GM21576 (cell line): ENCODE measurements around the gene DNAJC22.
A peak's percentile ranks its signal among the peaks of the same experiment; 100 is the strongest.
"Not testable (repeated sequence)": the region's sequence is repeated elsewhere in the genome, so short reads cannot be mapped to it uniquely, and the experiment has no call there.

Experiments
- ATAC-seq: cut with Tn5 transposase; IDR thresholded peaks from one replicate; pipeline ENCODE4 v1.9.1; 2021; ENCODE audit warnings: mild to moderate bottlenecking, moderate library complexity; ENCODE audit not compliant: unreplicated experiment

Gene DNAJC22

DNA sequence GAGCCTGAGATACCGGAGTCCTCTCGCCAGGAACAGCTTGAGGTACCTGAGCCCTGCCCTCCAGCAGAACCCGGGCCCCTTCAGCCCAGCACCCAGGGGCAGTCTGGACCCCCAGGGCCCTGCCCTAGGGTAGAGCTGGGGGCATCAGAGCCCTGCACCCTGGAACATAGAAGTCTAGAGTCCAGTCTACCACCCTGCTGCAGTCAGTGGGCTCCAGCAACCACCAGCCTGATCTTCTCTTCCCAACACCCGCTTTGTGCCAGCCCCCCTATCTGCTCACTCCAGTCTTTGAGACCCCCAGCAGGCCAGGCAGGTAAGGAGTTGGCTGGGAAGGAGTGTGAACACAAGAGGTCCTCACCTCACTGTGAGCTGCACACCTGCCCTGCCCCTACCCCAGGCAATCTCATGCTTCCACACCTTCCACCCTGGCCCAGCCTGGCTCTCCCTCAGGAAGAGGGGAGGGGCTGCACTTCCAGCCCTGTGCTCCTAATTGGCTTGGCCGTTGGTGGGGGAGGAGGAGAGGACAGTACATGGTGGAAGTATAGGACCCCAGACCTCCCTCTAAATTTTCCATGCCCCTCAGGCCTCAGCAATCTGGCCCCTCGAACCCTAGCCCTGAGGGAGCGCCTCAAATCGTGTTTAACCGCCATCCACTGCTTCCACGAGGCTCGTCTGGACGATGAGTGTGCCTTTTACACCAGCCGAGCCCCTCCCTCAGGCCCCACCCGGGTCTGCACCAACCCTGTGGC, 15.9 kb upstream of the DNAJC22 start:
- ATAC-seq: no peak

- ATAC-seq: no peak
Measured at GRCh38 chr12:49331380-49332222, 15.1 kb upstream of the DNAJC22 start.

DNA sequence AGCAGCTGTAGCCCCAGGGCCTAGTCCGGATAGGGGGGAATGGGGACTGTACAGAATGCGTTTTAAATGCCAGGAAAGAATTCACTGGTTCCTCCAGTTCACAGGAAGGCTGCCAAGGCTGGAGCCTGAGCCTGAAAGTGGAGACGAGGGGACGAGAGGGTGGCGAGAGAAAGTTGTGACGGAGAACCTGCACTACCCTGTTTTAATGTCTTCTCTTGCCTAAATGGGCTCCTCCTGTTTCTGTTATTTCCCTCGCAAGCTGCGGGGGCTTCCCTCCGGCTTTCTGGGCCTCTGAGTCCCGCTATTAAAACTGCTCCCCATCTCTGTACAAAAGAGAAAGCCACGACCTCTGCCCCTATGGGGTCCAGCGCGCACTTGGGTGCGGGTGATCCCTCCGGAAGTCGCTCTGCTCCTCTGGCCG, 14.2 kb upstream of the DNAJC22 start:
- ATAC-seq: no peak

- no peak for ATAC-seq
Measured at GRCh38 chr12:49332891-49333371, 13.8 kb upstream of the DNAJC22 start.

- ATAC-seq: not testable (repeated sequence)
Measured at GRCh38 chr12:49333778-49334177, 12.9 kb upstream of the DNAJC22 start.

DNA sequence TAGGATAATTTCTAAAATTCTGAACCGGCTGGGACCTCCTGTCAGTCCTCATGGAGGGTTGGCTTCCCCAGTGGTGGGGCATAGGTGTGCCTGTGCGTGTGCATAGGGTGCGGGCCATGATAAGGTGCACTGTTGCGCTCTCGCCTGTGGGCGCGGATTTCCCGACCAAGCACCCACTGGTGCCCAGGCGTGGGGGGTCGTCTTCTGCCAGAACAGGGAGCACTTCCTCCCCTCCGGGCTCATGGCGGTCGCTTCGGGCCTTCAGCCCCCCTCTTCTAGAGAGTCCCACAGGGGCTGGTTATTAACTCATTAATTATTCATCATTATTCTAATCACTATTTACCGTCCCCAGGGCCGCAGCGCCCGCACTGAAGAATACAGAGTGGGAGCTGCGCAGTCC, 12.5 kb upstream of the DNAJC22 start:
- no peak for ATAC-seq

- ATAC-seq: no peak
Measured at GRCh38 chr12:49334681-49335080, 12.0 kb upstream of the DNAJC22 start.

DNA sequence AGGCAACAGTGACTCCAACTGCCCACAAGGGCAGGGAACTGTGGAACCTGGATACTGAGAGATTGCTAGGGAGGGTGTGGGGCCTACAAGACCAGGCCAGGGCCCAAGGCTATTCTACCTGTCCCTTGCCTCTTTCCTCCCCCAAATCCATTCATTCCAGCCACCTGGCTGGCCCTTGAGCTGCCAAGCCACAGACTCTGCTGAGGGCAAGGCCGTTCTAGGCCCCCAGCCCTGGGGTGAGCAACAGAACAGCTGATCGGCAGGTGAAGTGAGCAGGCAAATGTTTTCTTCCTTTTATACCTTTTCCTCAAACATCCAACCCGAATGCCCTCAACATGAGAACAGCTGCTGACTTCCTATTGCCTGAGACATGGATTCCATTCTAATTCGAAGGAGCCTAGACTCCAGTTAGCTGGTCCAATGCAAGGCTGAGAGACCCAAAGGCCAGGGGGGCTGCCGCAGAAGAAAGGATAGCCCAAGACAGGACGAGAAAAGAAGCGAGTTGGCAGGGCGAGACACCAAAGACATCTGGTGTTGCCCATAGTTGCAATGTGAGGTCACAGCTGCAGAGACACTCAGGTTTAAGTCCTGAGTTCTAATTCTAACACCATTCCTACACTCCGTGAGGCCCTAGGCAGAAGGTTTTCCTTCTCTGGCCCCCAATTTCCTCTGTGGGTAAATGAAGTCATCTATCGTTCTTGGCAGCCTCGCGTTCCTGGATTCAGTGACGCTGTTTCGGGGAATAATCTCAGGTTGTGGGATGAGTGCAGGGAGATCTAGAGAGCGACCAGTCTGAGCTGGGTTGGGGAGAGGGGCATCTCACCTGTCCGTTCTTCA, 11.4 kb upstream of the DNAJC22 start:
- ATAC-seq: no peak

- no peak for ATAC-seq
Measured at GRCh38 chr12:49335955-49336644, 10.6 kb upstream of the DNAJC22 start.

- ATAC-seq: peak; percentile 63
Measured at GRCh38 chr12:49336645-49337584, 9.8 kb upstream of the DNAJC22 start, which contains the start of gene C1QL4. Gene C1QL4 (minus strand): TSS chr12:49337188. CDS start chr12:49336477, 711 bp downstream.

- ATAC-seq: no peak
Measured at GRCh38 chr12:49338830-49339463, 7.7 kb upstream of the DNAJC22 start.

GRCh38 chr12:49339464-49339861, 7.2 kb upstream of the DNAJC22 start:
- ATAC-seq: no peak

DNA sequence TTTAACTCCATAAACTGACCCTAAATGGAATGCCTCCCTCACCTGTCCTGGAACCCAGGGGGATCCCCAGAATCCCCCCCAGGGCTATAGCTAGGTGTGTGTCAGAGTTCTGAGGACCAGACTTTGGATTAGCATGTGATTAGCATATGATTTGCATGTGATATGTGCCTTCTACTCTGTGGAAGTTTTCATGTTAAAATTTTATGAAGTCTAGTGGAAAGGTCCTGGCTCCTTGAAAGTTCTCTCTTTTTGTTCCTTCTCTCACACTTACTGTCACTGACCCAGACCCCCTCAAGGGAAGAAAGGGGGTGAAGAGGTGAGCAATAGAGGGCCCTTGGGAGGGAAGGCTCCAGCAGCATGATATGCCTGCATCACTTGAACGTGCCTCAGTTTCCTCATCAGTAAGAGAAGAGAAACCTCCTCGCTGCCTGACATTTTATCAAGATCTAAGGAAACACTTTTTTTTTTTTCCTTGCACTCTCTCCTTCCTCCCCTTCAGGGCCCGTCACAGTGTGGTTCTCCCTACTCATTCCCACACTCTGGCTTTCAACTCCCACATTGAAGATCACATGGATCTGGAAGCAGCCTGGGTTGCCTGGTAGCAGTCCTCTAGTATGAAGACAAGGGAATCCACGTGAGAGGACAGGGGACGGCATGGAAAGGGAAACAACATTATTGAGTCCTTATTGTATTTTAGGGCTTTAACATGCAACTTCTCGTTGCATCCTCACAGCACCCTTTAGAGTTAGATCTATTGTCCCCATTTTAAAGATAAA, 6.4 kb upstream of the DNAJC22 start:
- ATAC-seq: no peak

DNA sequence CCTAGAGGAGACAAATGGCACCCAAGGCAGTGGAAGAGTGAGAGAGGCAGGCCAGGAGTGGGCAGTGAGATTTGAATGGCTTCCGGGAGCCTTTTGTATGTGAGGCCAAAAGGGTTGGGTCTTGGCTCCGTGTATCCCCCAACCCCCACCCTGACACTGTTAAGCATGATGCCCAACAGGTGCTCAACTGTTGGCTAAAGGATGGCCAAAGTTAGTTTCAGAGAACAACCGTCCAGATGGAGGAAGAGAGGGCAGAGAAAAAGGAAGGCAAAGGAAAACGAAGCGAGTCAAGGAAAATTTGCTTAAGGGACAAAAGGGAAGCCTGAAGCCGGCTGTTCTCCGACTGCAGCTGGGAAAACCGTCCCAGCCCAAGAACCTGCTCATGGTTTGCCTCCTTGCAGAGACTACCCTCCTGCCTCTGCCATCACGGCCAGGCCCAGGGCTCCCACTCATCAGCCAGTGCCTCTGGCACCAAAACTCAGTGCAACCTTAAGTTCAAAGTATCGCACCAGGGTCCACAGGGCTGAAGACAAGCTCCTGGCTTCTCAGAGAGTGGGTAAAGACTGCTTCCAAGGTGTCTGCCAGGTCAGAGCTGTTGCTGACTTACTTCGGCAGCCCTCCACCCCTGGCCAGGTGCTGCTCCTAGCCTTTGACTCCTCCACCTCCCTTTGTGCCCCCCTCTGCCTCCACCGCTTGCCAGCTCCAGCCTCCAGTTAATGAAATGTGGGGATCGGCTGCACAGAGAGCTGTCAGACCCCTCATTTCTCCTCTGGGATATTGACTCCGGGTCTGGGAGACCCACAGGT, 5.5 kb upstream of the DNAJC22 start:
- no peak for ATAC-seq

DNA sequence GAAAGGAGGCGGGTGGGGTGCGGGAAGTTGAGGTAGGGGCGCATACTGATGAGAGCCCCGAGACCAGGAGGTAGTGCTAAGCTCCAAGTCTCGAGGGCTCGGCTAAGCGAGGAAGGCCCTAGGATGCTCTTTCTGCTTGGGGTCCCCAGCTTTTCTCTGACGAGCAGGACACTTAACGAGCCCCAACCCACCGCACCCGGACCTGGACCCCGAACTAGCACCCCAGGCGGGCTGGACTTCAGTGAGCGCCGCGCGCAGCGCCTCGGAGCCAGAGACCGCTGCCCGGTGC, 5.0 kb upstream of the DNAJC22 start:
- ATAC-seq: no peak

DNA sequence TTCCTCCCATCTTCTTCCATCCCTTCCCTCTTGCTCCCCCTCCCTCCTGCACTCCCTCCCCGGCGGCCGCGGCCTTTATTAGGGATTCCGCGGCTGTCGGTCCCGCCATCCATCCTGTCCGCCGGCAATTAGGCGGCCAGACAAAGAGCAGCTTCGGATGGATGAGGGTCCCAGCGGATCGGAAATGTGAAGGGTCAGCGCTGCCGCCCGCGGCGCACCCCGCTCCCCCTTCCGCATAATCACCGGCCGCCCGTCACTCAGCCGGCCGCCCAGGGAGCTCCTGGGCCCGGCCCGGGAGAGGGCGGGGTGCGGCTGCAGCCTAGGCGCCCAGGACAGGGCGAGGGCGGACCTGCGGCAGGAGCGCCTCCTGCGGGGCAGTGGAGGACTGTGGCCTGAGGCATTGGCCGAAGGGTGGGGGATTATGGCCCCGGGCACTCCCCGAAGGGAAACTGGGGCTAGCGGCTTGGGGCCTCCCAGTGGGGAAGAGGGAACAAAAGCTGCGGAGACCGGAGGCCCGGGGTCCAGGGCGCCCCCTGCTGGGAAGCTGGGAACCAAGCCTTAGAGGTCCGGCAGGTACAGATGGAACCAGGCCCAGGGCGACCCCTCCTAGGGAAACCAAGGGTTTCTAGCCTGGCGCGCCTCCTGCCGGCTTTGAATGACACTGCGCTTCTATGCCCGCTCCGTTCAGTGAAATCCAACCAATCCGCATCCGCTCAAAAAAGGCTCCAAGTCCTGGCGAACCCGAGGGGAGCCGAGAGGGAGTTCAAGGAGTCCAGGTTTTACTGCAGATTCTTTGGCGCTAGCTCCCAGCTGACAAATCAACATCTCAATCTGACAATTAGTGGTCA, 4.4 kb upstream of the DNAJC22 start:
- ATAC-seq: peak; percentile 62
